ENCODE data around the gene B3GAT2.

B3GAT2 gene

DNA sequence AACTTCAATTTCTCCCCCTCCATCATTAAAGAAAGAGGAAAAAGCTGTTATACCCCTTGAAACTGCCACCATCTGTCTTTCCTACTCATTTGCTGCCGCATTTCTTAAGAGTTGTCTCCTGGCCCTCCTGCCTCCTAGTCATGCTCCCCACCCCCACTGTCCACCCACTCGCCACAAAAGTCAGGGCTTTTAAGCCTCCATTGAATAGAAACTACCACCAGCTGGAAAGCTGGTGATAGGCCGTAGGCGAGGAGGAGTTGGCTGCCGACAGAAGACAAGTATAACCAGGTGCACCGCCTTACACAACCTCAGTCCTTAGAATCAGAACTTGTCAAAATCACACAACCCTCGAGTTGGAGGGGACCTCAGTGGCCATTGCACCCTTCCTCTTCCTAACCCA is 67.6 kb downstream of the B3GAT2 start (continued):
- TF ChIP-seq, protein P1, sequence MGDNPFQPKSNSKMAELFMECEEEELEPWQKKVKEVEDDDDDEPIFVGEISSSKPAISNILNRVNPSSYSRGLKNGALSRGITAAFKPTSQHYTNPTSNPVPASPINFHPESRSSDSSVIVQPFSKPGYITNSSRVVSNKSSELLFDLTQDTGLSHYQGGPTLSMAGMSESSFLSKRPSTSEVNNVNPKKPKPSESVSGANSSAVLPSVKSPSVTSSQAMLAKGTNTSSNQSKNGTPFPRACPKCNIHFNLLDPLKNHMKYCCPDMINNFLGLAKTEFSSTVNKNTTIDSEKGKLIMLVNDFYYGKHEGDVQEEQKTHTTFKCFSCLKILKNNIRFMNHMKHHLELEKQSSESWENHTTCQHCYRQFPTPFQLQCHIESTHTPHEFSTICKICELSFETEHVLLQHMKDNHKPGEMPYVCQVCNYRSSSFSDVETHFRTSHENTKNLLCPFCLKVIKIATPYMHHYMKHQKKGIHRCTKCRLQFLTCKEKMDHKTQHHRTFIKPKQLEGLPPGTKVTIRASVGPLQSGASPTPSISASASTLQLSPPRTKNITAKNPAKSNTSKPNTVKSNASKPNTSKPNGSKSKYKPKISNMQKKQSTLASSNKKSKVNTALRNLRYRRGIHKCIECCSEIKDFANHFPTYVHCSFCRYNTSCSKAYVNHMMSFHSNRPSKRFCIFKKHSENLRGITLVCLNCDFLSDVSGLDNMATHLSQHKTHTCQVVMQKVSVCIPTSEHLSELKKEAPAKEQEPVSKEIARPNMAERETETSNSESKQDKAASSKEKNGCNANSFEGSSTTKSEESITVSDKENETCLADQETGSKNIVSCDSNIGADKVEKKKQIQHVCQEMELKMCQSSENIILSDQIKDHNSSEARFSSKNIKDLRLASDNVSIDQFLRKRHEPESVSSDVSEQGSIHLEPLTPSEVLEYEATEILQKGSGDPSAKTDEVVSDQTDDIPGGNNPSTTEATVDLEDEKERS (tag by site-specific recombination; IDR thresholded peaks at IDR 0.05): no peak
- TF ChIP-seq ZNF639 (tag by site-specific recombination; IDR thresholded peaks at IDR 0.05) (no peak), ZNF600 (tag by site-specific recombination; IDR thresholded peaks at IDR 0.05) (no peak), ZNF302 (tag by site-specific recombination; IDR thresholded peaks at IDR 0.05; ENCODE audit: low read depth) (no peak), ZNF555 (tag by site-specific recombination; conservative IDR thresholded peaks at IDR 0.05) (no peak), ZNF433 (tag by site-specific recombination; IDR thresholded peaks at IDR 0.05; ENCODE audit: low read depth) (no peak), ZFHX2 (tag by site-specific recombination; conservative IDR thresholded peaks at IDR 0.05) (peak; percentile 68), RBAK (tag by site-specific recombination; IDR thresholded peaks at IDR 0.05) (no peak), ZNF239 (tag by site-specific recombination; IDR thresholded peaks at IDR 0.05) (no peak)
- TF ChIP-seq, protein P2, sequence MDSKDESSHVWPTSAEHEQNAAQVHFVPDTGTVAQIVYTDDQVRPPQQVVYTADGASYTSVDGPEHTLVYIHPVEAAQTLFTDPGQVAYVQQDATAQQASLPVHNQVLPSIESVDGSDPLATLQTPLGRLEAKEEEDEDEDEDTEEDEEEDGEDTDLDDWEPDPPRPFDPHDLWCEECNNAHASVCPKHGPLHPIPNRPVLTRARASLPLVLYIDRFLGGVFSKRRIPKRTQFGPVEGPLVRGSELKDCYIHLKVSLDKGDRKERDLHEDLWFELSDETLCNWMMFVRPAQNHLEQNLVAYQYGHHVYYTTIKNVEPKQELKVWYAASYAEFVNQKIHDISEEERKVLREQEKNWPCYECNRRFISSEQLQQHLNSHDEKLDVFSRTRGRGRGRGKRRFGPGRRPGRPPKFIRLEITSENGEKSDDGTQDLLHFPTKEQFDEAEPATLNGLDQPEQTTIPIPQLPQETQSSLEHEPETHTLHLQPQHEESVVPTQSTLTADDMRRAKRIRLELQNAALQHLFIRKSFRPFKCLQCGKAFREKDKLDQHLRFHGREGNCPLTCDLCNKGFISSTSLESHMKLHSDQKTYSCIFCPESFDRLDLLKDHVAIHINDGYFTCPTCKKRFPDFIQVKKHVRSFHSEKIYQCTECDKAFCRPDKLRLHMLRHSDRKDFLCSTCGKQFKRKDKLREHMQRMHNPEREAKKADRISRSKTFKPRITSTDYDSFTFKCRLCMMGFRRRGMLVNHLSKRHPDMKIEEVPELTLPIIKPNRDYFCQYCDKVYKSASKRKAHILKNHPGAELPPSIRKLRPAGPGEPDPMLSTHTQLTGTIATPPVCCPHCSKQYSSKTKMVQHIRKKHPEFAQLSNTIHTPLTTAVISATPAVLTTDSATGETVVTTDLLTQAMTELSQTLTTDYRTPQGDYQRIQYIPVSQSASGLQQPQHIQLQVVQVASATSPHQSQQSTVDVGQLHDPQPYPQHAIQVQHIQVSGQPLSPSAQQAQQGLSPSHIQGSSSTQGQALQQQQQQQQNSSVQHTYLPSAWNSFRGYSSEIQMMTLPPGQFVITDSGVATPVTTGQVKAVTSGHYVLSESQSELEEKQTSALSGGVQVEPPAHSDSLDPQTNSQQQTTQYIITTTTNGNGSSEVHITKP (tag by site-specific recombination; IDR thresholded peaks at IDR 0.05): no peak
- TF ChIP-seq, protein P3, sequence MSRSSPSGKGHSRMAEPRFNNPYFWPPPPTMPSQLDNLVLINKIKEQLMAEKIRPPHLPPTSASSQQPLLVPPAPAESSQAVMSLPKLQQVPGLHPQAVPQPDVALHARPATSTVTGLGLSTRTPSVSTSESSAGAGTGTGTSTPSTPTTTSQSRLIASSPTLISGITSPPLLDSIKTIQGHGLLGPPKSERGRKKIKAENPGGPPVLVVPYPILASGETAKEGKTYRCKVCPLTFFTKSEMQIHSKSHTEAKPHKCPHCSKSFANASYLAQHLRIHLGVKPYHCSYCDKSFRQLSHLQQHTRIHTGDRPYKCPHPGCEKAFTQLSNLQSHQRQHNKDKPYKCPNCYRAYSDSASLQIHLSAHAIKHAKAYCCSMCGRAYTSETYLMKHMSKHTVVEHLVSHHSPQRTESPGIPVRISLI (tag by site-specific recombination; IDR thresholded peaks at IDR 0.05): no peak

DNA sequence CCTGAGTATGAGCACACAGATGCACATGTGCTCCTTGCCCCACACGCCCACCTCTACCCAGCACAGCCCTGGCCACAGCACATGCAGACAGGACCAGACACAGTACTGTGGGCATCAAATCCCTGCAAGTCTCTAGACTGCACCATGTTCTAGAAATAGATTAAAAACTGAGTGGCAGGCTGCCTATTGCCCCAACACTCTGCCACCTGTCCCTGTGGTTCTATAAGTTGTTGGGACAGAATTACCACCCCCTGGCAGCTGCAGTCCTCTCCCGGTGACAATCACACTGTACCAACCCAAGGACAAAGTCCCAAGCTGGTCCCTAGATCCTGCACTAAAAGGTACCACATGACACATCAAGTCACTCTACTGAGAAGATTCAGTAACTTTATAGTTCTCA is 70.2 kb downstream of the B3GAT2 start:
- TF ChIP-seq ZNF555 (tag by site-specific recombination; conservative IDR thresholded peaks at IDR 0.05) (no peak), BCL11A (tag by site-specific recombination; IDR thresholded peaks at IDR 0.05; ENCODE audit: low read depth) (no peak), ZNF2 (tag by site-specific recombination; IDR thresholded peaks at IDR 0.05) (no peak), ZNF140 (tag by site-specific recombination; IDR thresholded peaks at IDR 0.05) (no peak), ZSCAN16 (tag by site-specific recombination; IDR thresholded peaks at IDR 0.05) (no peak), ZBTB1 (tag by site-specific recombination; IDR thresholded peaks at IDR 0.05) (no peak), ZNF585B (tag by site-specific recombination; IDR thresholded peaks at IDR 0.05) (no peak), ZNF837 (tag by site-specific recombination; IDR thresholded peaks at IDR 0.05) (no peak), ZBTB20 (tag by site-specific recombination; IDR thresholded peaks at IDR 0.05) (no peak)
- POLR2A ChIA-PET: no interaction called here
- no peak overlapping the region for H3K27ac ChIP-seq (ENCODE audit: extremely low read depth, low read depth, low read length)
- H3K4me3 ChIP-seq (ENCODE audit: low read depth, low read length): no peak overlapping the region
- H3K9me3 ChIP-seq (ENCODE audit: control insufficient read depth, insufficient read depth, low read depth, low read length): no peaks in the 10 kb centered on the region
- H3K4me1 ChIP-seq (ENCODE audit: control insufficient read depth, insufficient read depth, low read length): no peaks in the 10 kb centered on the region
- no peaks in the 10 kb centered on the region for H3K36me3 ChIP-seq (ENCODE audit: control insufficient read depth in 2 of 2, insufficient read depth in 1 of 2, low read length in 2 of 2)
- CTCF ChIA-PET: interaction anchor here (0.6 to 4.3 kb wide), 8 partner anchors 8 to 1112 kb away, joined by 3 to 135 read pairs (median 30); partner anchors contain the start of gene B3GAT2
